ENCODE data around the gene ELN.
"Not testable (repeated sequence)": the region's sequence is repeated elsewhere in the genome, so short reads cannot be mapped to it uniquely, and the experiment has no call there.

Gene ELN

GRCh38 chr7:74042746-74043522 lies 15.0 kb downstream of the ELN start:
- no peak for DNase-seq (ENCODE audit: low read depth in 2 of 2)

DNA sequence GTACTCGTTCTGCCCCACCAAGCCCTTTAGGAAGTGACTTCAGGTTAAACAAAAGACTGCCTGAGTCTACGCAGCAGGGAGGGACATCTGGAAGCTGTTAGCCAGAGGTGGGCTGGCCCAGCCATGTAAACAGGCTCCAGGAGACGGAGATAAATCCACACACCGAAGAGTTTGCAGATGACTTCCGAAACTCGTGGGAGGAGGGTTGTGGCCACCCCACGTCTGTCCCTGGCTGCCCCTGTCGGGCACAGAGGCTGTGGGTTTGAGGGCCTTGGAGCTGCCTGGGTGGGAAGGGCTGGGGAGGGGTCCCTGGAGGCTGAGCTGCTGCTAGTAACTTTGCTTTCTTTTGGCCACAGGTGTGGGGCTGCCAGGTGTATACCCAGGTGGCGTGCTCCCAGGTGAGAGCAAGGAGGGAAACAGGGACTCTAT lies 15.6 kb downstream of the ELN start:
- no peak for DNase-seq (ENCODE audit: low read depth in 2 of 2)

DNA sequence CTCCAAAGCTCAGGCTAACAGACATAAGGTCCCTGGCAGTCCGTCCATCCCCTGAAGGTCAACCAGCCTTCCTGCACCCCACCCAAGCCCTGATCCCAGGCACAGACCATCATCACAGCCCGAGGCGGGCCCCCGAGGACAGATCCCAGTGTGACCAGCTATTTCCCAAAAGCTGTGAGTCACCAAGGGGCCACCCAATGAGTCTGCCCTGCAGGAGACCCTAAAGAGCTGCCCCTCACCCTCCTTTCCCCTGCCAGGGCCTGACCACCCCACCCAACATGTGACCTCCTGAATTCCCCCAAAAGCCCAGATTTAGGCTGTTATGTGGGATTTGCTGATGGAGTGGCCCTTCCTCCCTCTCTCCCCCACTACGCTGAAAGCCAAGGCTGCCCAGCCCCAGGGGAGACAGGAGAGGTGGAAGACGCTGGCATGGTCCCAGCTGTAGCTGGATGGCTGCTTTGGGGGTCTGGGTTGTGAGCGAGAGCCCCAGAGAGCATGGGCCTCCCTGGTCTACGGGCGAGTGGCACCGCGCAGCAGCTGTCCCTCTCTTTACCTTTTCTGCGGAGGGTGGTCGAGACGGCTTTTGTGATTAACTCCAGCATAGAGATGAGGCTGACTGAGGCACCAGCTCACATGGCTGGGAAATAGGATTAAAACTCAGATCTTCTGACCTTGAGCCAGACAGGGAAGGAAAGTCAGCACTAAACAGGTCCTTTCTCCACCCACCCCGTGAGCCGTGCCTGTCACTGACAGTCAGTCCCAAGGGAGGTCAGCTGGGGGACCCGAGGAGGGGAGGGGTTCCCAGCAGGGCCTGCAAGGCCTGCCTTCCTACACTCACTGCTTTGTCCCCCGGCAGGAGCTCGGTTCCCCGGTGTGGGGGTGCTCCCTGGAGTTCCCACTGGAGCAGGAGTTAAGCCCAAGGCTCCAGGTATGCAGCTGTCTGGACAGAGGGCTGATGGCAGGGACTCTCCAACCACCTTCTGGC lies 16.7 kb downstream of the ELN start:
- DNase-seq (ENCODE audit: low read depth in 2 of 2), result no peak

DNA sequence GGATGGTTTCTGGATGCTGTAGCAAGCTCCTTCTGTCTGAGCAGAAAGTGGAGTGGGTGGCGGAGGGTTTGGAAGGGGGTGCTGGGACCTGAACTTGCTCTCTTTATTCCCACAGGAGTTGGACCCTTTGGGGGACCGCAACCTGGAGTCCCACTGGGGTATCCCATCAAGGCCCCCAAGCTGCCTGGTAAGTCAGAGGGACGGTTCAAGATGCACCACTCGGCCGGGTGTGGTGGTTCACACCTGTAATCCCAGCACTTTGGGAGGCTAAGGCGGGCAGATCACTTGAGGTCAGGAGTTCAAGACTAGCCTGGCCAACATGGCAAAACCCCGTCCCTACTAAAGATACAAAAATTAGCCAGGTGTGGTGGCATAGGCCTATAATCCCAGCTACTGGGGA lies 18.6 kb downstream of the ELN start:
- not testable (repeated sequence) for DNase-seq (ENCODE audit: low read depth in 2 of 2)

DNA sequence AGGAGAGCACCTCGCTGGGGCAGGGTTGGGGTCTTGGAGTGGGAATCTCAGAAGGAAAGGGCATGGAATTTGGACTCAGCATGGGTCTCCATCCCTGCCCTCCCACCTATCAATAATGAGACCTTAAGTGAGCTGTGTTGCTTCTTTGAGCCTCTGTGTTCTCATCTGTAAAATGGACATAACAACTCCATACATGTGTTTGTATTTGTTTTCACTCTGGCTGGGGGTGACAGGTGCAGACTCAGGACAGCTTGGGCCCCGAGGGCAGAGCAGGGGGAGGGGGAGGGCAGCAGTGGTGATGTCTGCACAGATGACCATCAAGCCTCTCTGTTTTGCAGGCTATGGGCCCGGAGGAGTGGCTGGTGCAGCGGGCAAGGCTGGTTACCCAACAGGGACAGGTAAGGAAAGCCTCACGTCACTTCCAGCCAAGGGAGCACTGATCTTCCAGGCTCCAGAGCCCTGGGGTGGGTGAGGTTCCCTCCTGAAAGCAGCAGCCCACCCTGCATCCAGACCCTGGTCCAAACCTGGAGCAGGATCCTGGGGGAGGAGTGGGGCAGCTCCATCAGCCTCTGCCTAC lies 19.9 kb downstream of the ELN start:
- no peak for DNase-seq (ENCODE audit: low read depth in 2 of 2)

GRCh38 chr7:74048999-74049599 lies 21.1 kb downstream of the ELN start:
- no peak for DNase-seq (ENCODE audit: low read depth in 2 of 2)

DNA sequence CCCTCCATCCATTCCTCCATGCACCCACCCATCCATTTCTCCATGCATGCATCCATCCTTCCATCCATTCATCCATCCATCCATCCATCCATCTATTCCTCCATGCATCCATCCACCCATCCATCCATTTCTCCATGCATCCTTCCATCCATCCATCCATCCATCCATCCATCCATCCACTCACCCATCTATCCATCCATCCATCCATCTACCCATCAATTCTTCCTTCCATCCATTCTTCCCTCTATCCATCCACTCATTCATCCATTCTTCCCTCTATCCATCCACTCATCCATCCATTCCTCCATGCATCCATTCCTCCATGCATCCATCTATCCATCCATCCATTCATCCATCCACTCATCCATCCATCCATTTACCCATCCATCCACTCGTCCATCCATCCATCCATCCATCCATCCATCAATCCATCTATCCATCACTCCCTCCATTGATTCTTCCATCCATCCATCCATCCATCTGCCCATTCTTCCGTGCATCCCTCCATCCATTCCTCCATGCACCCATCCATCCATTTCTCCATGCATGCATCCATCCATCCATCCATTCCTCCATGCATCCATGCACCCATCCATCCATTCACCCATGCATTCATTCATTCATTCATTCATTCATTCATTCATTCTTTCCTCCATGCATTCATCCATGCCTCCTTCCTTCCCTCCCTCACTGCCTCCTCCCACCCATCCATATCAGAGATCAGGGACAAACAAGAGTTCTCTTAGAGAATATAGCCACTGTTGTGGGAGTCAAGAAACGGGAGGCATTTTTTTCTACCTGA lies 22.2 kb downstream of the ELN start:
- no peak for DNase-seq (ENCODE audit: low read depth in 2 of 2)

DNA sequence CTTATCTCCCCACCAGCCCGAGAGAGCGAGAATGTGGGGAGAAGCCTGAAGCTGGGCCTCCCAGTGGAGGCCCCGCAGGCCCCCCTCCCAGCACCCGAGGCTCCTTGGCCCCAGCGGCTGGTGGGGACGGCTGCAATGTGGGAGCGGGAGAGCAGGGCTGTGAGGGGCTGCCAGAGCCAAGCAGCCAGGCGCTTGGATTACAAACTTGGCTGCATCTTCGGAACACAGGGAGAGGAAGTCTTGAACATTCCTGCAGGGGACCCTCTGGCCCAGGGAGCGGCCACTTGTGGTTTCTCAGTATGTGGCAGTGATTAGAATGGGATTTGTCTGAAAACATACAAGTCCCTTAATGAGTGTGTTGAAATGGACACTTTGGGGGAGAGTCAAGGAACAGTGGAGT lies 23.2 kb downstream of the ELN start:
- no peak for DNase-seq (ENCODE audit: low read depth in 2 of 2)

GRCh38 chr7:74051629-74052410 lies 23.8 kb downstream of the ELN start:
- DNase-seq (ENCODE audit: low read depth in 2 of 2), result no peak

DNA sequence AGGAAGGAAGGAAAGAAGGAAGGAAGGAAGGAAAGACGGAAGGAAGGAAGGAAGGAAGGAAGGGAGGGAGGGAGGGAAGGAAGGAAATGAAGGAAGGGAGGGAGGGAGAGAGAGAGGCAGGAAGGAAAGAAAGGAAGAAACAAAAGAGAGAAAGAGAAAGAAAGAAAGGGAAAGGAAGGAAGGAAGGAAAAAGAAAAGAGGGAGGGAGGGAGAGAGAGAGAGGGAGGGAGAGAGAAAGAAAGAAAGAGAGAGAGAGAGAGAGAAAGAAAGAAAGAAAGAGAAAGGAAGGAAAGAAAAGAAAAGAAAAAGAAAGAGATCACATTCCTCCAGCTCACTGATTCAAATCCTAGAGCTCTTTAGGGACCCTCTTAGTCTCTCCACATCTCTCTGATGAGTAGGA lies 24.7 kb downstream of the ELN start:
- no peak for DNase-seq (ENCODE audit: low read depth in 2 of 2)

- no peak for DNase-seq (ENCODE audit: low read depth in 2 of 2)
Observed at GRCh38 chr7:74053589-74054186, 25.7 kb downstream of the ELN start.

GRCh38 chr7:74056096-74056915 lies 28.3 kb downstream of the ELN start:
- DNase-seq (ENCODE audit: low read depth in 2 of 2), result no peak

- DNase-seq (ENCODE audit: low read depth in 2 of 2), result no peak
Observed at GRCh38 chr7:74057216-74057925, 29.4 kb downstream of the ELN start.

- DNase-seq (ENCODE audit: low read depth in 2 of 2), result no peak
Observed at GRCh38 chr7:74057987-74058386, 30.0 kb downstream of the ELN start.

GRCh38 chr7:74058486-74058885 lies 30.5 kb downstream of the ELN start:
- no peak for DNase-seq (ENCODE audit: low read depth in 2 of 2)

- DNase-seq (ENCODE audit: low read depth in 2 of 2), result no peak
Observed at GRCh38 chr7:74059037-74059436, 31.1 kb downstream of the ELN start.

- DNase-seq (ENCODE audit: low read depth in 2 of 2), result no peak
Observed at GRCh38 chr7:74059681-74060588, 32.0 kb downstream of the ELN start.
